Dermis lymphatic vessel endothelial cell (primary cell): Measurements from ENCODE around the gene SLC23A1. TPM values are rescaled to one million over a fixed set of nuclear protein-coding genes. Genes with fewer than 3 reads are reported as not detected.

Source experiments
- total RNA-seq: library from RNA; depleted of rRNA; stranded (reverse); fragments of >200 nt; gene quantifications from 2 replicates; pipeline ENCODE4 v1.2.1, GENCODE V29; 2014

Gene SLC23A1
- not detected in 2 replicates for total RNA-seq

DNA sequence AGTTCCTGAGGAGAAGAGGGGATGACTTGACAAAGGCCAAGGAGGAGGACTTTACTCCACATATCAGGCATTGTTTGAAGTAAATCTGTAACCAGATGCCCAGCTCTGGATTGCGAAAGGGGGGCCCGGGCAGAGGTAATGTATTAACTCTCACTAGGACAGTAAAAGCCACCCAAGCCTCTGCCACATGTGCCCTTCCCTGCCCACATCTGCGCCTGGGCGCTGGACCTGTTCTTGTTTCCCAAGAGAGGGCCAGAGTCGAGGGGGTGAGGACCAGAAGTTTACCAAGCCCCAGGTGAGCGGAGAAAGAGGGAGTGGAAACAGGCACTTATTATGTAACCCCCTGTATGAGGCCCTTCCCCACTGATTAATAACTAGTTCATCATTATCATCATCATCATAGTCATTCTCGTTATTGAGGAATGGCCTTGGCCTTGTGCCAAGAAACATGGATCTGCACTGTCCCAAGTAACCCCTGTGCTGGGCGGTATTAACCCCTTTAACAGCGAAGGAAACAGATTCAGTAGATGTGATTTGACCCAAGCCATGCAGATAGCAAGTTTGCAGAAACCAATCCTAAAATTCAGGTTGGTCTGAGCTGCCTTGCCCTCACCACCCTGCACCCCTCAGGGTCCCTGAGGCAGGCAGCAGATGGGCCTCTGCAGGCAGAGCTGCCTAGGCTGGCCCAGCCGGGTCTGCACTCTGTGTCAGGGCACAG, at the start of gene SLC23A1:
Gene SLC23A1 (minus strand): TSS at position 23 of the 718 bp plus-strand sequence. CDS start 44 bp downstream, outside the sequence.

DNA sequence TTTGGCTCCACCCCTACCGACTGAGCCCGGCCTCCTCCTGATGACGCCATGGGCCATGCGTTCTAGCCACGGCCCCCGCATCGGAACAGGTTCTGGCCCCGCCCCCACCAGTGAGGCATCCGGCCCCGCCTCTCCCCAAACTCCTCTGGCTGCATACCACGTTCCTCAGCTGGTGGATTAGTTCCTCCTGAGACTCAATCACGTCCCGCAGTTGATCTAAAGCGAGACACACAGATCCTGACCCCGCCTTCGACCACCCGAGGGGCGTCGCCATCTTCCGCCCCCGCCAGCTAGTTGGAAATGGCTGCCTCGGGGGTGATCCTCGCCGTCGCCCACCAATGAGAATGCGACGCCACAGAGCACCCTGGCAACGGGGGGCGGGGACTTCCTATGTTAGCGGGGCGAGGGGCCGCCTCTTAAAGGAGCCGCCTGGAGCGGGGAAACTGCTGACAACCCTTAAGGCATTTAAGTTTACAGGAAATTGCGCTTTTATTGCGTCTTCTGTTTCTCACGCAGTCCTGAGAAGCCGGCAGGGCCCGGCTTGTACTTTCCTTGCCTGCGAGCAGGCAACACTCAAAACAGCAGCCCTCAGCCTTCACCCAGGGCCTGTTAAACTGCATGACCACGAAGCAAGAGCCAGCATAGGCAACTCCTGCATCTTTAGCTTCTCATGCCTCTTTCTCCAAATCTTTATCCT, 20.8 kb upstream of the SLC23A1 start, which contains the start of gene SPATA24:
Gene SPATA24 (minus strand): TSS at position 303 of the 697 bp plus-strand sequence. CDS start 29 bp downstream, at position 274.

GRCh38 chr5:139394654-139395566, 11.8 kb upstream of the SLC23A1 start, which contains the start of gene PROB1:
PROB1 (minus strand) TSS chr5:139395104; CDS start chr5:139395081, 23 bp downstream.

GRCh38 chr5:139389701-139390638, 6.9 kb upstream of the SLC23A1 start, which contains the start of gene MZB1:
MZB1 (minus strand) TSS chr5:139389913; CDS start chr5:139389856, 57 bp downstream.

GRCh38 chr5:139341689-139342422, 41.2 kb downstream of the SLC23A1 start, which contains the start of gene PAIP2:
PAIP2 (plus strand) TSS chr5:139341854; CDS start chr5:139363785, 21,931 bp downstream.

Other genes with a start within 250 kb of the SLC23A1 start
- gene SIL1, start 184.9 kb downstream of the SLC23A1 start, total RNA-seq, result 49.6 and 50.4 TPM in 2 replicates
- gene MATR3, start 89.6 kb downstream of the SLC23A1 start, total RNA-seq, result 185 and 316 TPM in 2 replicates
- 109 and 120 TPM in 2 replicates for gene PAIP2, start 41.4 kb downstream of the SLC23A1 start, total RNA-seq
- 0.22 and 0.26 TPM in 2 replicates for gene MZB1, start 6.6 kb upstream of the SLC23A1 start, total RNA-seq
- 3.7 and 4.1 TPM in 2 replicates for gene PROB1, start 11.8 kb upstream of the SLC23A1 start, total RNA-seq
- gene SPATA24, start 20.8 kb upstream of the SLC23A1 start, total RNA-seq, result 9.5 and 12.7 TPM in 2 replicates
- gene DNAJC18, start 56.2 kb upstream of the SLC23A1 start, total RNA-seq, result 7.3 and 7.8 TPM in 2 replicates
- gene ECSCR, start 79.4 kb upstream of the SLC23A1 start, total RNA-seq, result 372 and 475 TPM in 2 replicates
- gene SMIM33, start 87.7 kb upstream of the SLC23A1 start, total RNA-seq, result not detected in 2 replicates
- gene STING1, start 99.5 kb upstream of the SLC23A1 start, total RNA-seq, result 33.7 and 42.6 TPM in 2 replicates
- gene UBE2D2, start 178.0 kb upstream of the SLC23A1 start, total RNA-seq, result 54.3 and 55.1 TPM in 2 replicates